VCaP (cell line): Measurements from ENCODE around the gene FOXN3.

ENCODE experiments used
- H3K27ac ChIP-seq: fragments of 450-650 bp; 2 replicates; pipeline ENCODE4 v1.5.1; 2017
- TF ChIP-seq, protein P1 (sequence below): fragments of 450-650 bp; conservative IDR thresholded peaks from 2 replicates; pipeline ENCODE4 v1.5.1; 2017; ENCODE audit warnings: mild to moderate bottlenecking, moderate library complexity

The FOXN3 gene

GRCh38 chr14:89217891-89218290 is 199.1 kb downstream of the FOXN3 start:
- H3K27ac ChIP-seq, result no peak overlapping the region
- TF ChIP-seq, protein P1, sequence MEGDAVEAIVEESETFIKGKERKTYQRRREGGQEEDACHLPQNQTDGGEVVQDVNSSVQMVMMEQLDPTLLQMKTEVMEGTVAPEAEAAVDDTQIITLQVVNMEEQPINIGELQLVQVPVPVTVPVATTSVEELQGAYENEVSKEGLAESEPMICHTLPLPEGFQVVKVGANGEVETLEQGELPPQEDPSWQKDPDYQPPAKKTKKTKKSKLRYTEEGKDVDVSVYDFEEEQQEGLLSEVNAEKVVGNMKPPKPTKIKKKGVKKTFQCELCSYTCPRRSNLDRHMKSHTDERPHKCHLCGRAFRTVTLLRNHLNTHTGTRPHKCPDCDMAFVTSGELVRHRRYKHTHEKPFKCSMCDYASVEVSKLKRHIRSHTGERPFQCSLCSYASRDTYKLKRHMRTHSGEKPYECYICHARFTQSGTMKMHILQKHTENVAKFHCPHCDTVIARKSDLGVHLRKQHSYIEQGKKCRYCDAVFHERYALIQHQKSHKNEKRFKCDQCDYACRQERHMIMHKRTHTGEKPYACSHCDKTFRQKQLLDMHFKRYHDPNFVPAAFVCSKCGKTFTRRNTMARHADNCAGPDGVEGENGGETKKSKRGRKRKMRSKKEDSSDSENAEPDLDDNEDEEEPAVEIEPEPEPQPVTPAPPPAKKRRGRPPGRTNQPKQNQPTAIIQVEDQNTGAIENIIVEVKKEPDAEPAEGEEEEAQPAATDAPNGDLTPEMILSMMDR, result no peak

DNA sequence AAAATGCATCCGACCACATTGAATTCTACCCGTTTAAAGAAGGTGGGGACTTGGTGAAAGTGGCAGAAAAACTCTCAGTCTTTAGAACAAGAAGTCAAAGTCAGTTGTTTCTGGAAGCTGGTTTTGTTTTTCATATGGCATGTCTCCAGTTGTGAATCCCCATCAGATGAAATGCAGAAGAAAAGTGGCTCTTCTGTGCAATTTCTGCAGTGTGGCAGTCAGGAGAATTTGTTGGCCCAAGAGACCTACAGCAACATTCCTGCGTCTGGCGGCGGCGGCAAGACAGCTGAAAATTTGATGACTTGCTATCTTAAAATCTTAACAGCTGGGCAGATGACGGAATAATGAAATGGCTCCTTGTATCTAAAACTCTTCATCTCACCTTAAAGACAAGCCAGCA is 201.5 kb downstream of the FOXN3 start:
- TF ChIP-seq, protein P1, result no peak
- peak overlapping the region; percentile 99 for H3K27ac ChIP-seq

GRCh38 chr14:89215114-89215513 is 201.9 kb downstream of the FOXN3 start:
- H3K27ac ChIP-seq, result peak overlapping the region; percentile 99
- TF ChIP-seq, protein P1, result no peak

DNA sequence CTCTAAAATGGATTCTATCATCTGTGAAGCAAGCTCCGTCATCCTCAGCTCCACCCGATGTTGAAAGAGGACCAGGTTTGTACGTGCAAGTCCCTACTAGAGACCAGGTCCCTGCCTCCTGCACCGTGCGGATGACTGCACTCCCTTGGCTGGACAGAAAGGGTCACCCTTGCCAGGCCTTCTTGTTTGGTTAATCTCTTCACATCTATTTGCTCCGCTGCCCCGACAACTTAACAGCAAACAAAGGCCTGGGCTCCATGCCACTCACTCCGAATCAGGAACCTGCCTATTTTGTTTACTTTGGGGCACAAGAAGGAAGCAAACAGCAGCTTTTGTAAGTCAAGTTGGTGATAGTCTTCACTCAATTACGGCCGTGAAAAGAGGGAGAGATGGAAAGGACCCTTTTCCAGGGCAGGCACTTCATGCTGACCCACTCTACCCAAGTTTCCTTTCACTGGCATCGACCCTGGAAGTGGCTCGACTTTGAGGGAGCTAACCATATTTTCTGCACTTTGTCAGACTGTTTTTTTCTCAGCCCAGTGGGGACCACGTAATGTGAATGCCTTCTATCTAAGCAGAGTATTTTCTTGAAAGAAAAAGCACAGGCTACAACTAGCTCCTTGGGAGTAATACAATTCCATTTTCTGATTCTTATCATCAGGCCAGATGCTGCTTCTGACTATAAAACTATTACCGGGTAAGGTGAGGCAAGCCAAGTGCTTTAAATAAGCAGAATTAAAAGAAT is 202.6 kb downstream of the FOXN3 start:
- TF ChIP-seq, protein P1, result peak; percentile 48
- peak overlapping the region; percentile 99 for H3K27ac ChIP-seq

DNA sequence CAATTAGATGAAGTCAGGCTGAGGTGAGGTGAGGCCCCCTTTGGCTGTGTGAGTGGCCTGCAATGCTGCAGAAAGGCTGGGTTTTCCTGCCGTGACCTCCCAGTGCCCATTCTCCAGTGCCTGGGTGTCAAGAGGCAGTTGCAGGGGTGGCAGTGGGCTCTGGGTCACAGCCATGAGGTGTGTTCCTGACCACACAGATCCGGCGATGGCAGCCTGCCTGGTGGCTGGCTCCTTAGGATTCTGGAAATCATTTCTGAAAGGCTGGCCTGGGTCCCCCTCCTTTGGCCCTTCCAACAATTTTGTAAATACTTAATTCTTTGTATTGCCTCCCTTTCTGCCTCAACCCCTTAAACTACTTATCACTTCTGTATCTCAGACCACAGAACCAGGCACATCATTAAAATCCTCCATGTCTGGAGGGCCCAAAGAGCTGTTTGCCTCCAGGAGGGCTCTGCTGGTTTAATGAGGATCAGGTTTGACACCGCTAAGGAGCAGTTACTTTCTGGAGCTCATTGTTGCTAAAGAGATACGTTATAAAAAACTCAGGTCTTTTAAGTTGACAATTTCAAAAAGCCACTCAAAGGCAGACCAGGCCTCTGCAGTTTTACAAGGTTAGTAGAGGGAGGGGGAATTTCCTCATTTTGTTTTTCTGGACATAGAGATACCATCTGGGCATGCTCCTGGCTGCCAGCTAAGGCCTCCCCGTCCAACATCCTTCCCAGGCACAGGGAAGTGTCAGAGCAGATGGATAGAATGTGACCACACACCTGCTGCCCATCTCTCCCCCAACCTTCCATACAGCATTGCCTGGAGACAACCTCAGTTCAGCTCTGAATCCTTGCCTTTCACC is 204.4 kb downstream of the FOXN3 start:
- peak overlapping the region; percentile 99 for H3K27ac ChIP-seq

GRCh38 chr14:89209558-89209957 is 207.5 kb downstream of the FOXN3 start:
- H3K27ac ChIP-seq, result no peak overlapping the region
- TF ChIP-seq, protein P1, result no peak

More for the DNA sequence above, 204.4 kb downstream of the FOXN3 start:
- TF ChIP-seq, protein P1, result no peak

DNA sequence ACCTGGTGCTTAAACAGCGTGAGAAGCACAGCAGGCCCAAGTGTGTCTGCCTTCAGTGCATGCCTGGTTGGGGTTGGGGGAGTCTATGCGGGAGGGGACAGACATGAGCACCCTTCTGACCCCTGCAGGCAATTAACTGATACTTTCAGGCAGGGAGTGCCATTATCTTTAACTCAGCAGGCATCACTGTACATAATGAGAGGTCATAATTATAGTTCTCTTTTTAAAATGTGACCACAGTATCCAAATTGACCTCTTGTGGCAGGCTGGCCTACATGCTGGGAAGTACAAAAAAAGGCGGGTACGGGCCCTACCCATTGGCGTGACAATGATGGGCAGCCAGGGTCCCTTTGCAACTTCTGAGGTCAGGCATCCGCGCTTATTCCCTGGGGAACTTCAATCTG is 209.1 kb downstream of the FOXN3 start:
- no peak overlapping the region for H3K27ac ChIP-seq
- TF ChIP-seq, protein P1, result no peak
